Natural killer cell treated with Interleukin-12 subunit alpha and Interleukin-12 subunit beta and Interleukin-15 and Interleukin-18, amount 100 ng/mL, for 72 hours (primary cell): ENCODE measurements around the gene GAL3ST1. TPM values are rescaled to one million over a fixed set of nuclear protein-coding genes. Genes with fewer than 3 reads are reported as not detected.

Source experiments
- ATAC-seq, 2 donors: fragments of 150-1000 bp; cut with Tn5 transposase in 1 of 2; sonication (Bioruptor Pico), chemical (Tn5 transposase) in 1 of 2; 2 replicates each; pipeline ENCODE4 v1.10.0; 2021
- DNase-seq: peaks from one replicate; pipeline ENCODE4 v3.0.0; 2022; ENCODE audit warnings: low spot score
- H3K27ac Mint-ChIP-seq, 2 donors: 1 replicate in 1 of 2; 2 replicates in 1 of 2; pipeline ENCODE4 v1.8.0; 2022; ENCODE audit warnings: mixed read lengths in 2 of 2, mild to moderate bottlenecking in 1 of 2, moderate library complexity in 1 of 2
- H3K27me3 Mint-ChIP-seq, 2 donors: 1 replicate in 1 of 2; 2 replicates in 1 of 2; pipeline ENCODE4 v1.8.0; 2022; ENCODE audit warnings: mixed read lengths in 2 of 2
- H3K36me3 Mint-ChIP-seq: one replicate; pipeline ENCODE4 v1.8.0; 2022; ENCODE audit warnings: mixed read lengths
- H3K4me1 Mint-ChIP-seq, 2 donors: 1 replicate in 1 of 2; 2 replicates in 1 of 2; pipeline ENCODE4 v1.8.0; 2022; ENCODE audit warnings: low read depth in 2 of 2, mixed read lengths in 2 of 2, mild to moderate bottlenecking in 1 of 2
- H3K4me3 Mint-ChIP-seq: one replicate; pipeline ENCODE4 v1.8.0; 2022; ENCODE audit warnings: mixed read lengths
- H3K9me3 Mint-ChIP-seq: 2 replicates; pipeline ENCODE4 v1.8.0; 2022; ENCODE audit warnings: mixed read lengths
- total RNA-seq, 2 donors: library from RNA; stranded (reverse); gene quantifications; one replicate each; pipeline ENCODE4 v1.2.3, GENCODE V29; 2022

Gene GAL3ST1
- total RNA-seq, 2 donors from 2014 or later: not detected

DNA sequence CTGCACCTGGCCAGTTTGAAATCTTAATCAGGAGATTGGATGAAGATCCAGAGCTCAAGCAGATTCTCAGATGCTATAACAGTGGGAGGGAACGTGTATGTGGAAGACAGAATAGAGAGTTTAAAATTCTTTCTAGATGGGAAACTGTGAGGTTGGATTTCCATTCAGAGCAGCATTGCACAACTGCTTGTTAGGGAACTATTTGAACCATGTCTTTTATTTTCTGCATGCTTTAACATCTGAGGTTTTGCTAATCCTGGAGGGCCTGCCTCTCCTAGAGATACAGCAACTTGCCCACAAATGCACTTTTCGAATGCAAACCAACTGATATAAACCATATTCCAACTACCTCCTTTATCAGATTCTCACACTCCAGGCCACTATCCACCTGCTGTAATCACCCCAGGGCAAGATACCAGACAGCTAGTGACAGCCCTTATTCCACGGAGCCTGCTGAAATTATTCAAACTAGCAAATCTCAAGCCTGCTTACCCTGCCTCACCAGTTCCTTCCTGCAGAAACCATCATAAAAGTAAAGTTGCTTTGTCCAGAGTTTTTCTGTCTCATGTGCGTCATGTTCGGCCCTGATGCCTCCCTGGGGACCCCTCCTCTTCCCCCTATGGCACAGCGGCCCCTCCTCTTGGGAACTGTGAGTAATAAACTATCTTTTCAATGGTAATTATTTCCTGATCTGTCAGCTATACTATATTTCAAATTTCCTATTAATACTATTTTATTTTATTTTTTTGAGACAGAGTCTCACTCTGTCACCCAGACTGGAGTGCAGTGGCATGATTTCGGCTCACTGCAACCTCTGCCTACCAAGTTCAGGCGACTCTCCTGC, 50.6 kb downstream of the GAL3ST1 start:
- ATAC-seq (no peak), DNase-seq (no peak)
- Mint-ChIP-seq H3K36me3 (no peaks in the 10 kb centered on the region), H3K4me3 (no peak overlapping the region), H3K4me1 (no peaks in the 10 kb centered on the region), H3K27ac (no peak overlapping the region), H3K27me3 (peaks cover 0 to 4% of the 10 kb centered on the region in 2 donors), H3K9me3 (no peaks in the 10 kb centered on the region)

GRCh38 chr22:30521368-30522156, 52.9 kb downstream of the GAL3ST1 start:
- H3K4me3 Mint-ChIP-seq: no peak overlapping the region
- H3K36me3 Mint-ChIP-seq: no peaks in the 10 kb centered on the region
- H3K27ac Mint-ChIP-seq: no peak overlapping the region
- peaks cover 0 to 6% of the 10 kb centered on the region in 2 donors for H3K27me3 Mint-ChIP-seq
- no peaks in the 10 kb centered on the region for H3K4me1 Mint-ChIP-seq
- H3K9me3 Mint-ChIP-seq: no peaks in the 10 kb centered on the region
- DNase-seq (no peak), ATAC-seq (no peak)

- no peaks in the 10 kb centered on the region for H3K9me3 Mint-ChIP-seq
- no peak overlapping the region for H3K27ac Mint-ChIP-seq
- DNase-seq (no peak), ATAC-seq (no peak)
- H3K36me3 Mint-ChIP-seq: no peaks in the 10 kb centered on the region
- H3K4me1 Mint-ChIP-seq: no peaks in the 10 kb centered on the region
- peaks cover 5 to 11% of the 10 kb centered on the region in 2 donors for H3K27me3 Mint-ChIP-seq
- H3K4me3 Mint-ChIP-seq: no peak overlapping the region
Observed at GRCh38 chr22:30519842-30520425, 54.5 kb downstream of the GAL3ST1 start.

GRCh38 chr22:30516731-30517130, 57.7 kb downstream of the GAL3ST1 start:
- H3K36me3 Mint-ChIP-seq: no peaks in the 10 kb centered on the region
- no peak overlapping the region for H3K27ac Mint-ChIP-seq
- H3K4me3 Mint-ChIP-seq: no peak overlapping the region
- ATAC-seq: no peak
- DNase-seq: no peak
- no peaks in the 10 kb centered on the region for H3K9me3 Mint-ChIP-seq
- H3K27me3 Mint-ChIP-seq: peaks cover 5 to 9% of the 10 kb centered on the region in 2 donors
- H3K4me1 Mint-ChIP-seq: no peaks in the 10 kb centered on the region

- no peak overlapping the region for H3K4me3 Mint-ChIP-seq
- H3K4me1 Mint-ChIP-seq: no peaks in the 10 kb centered on the region
- H3K36me3 Mint-ChIP-seq: no peaks in the 10 kb centered on the region
- peaks cover 5 to 9% of the 10 kb centered on the region in 2 donors for H3K27me3 Mint-ChIP-seq
- no peak overlapping the region for H3K27ac Mint-ChIP-seq
- DNase-seq (no peak), ATAC-seq (no peak)
- no peaks in the 10 kb centered on the region for H3K9me3 Mint-ChIP-seq
Observed at GRCh38 chr22:30516273-30516672, 58.2 kb downstream of the GAL3ST1 start.

DNA sequence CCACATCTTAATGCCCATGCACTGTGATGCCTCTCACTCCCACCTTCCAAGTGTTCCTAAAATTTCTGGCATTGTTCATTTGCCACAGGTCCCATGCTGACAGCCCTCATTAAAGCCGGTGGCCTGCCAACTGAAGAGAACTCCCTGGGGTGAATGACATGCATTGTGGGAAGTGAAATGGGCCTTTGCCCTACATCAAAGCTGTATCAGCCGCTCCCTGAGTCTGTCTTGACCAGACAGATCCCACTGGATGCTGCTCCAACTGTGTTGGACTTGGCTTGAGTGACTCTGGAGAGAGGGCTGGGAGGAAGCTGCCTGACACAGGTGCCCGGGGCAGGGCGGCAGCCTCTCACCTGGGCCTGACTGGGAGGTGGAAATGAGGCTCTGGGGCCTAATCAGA, 60.2 kb downstream of the GAL3ST1 start:
- Mint-ChIP-seq H3K27me3 (peaks cover 5 to 12% of the 10 kb centered on the region in 2 donors), H3K4me1 (no peaks in the 10 kb centered on the region), H3K9me3 (no peaks in the 10 kb centered on the region), H3K27ac (no peak overlapping the region), H3K4me3 (no peak overlapping the region), H3K36me3 (no peaks in the 10 kb centered on the region)
- no peak for DNase-seq
- ATAC-seq: no peak

DNA sequence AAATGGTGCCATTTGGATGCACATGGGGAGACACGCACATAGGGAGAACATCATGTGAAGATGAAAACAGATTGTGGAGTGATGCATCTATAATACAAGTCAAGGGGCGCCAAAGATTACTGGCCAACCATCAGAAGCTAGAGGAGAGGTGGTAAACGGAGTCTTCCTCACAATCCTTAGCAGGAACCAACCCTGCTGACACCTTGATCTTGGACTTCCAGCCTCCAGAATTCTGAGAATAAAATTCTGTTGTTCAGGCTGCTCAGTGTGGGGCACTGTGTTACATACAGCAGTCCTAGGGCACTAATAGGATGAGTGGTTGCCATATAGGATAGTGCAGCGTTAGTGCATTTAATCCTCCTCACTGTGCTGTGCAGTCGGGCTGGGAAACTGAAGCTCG, 61.0 kb downstream of the GAL3ST1 start:
- Mint-ChIP-seq H3K27me3 (peaks cover 5 to 12% of the 10 kb centered on the region in 2 donors), H3K27ac (no peak overlapping the region), H3K4me1 (no peaks in the 10 kb centered on the region), H3K9me3 (no peaks in the 10 kb centered on the region), H3K36me3 (no peaks in the 10 kb centered on the region), H3K4me3 (no peak overlapping the region)
- no peak for ATAC-seq
- DNase-seq: no peak

- no peak for ATAC-seq
- H3K4me3 Mint-ChIP-seq: no peak overlapping the region
- H3K9me3 Mint-ChIP-seq: no peaks in the 10 kb centered on the region
- no peak overlapping the region for H3K27ac Mint-ChIP-seq
- H3K27me3 Mint-ChIP-seq: peaks cover 5 to 8% of the 10 kb centered on the region in 2 donors
- H3K4me1 Mint-ChIP-seq: no peaks in the 10 kb centered on the region
- no peak for DNase-seq
- H3K36me3 Mint-ChIP-seq: no peaks in the 10 kb centered on the region
Observed at GRCh38 chr22:30511911-30512310, 62.6 kb downstream of the GAL3ST1 start.

DNA sequence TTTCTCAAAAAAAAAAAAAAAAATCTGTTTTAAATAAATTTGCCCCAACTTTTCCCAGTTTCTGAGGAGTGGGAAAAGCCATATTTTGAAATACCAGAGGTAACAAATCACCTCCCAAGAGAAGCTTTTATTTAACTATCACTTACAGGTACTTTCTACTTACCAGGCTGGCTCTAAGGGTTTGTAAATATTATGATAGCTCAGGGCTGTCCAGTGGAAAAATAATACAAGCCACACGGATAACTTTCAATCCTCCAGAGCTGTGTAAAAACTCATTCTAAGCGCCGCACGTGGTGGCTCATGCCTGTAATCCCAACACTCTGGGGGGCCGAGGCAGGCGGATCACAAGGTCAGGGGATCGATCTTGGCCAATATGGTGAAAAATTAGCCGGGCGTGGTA, 63.4 kb downstream of the GAL3ST1 start:
- ATAC-seq (no peak), DNase-seq (no peak)
- H3K4me1 Mint-ChIP-seq: no peaks in the 10 kb centered on the region
- no peak overlapping the region for H3K4me3 Mint-ChIP-seq
- no peaks in the 10 kb centered on the region for H3K36me3 Mint-ChIP-seq
- peaks cover 12% of the 10 kb centered on the region in 2 donors for H3K27me3 Mint-ChIP-seq
- H3K27ac Mint-ChIP-seq: no peak overlapping the region
- no peaks in the 10 kb centered on the region for H3K9me3 Mint-ChIP-seq

DNA sequence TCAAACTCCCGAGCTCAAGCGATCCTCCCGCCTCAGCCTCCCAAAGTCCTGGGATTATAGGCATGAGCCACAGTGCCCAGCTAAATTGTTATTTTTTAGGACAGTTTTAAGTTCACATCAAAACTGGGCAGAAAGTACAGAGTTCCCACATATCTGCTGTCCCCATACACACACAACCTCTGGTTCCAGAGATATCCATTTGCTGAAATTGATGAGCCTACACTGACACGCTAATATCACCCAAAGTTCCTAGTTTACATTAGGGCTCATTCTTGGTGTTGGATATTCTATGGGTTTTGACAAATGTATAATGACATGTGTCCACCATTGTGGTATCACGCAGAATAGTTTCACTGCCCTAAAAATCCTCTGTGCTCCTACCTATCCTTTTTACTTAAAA, 66.2 kb downstream of the GAL3ST1 start:
- Mint-ChIP-seq H3K9me3 (no peaks in the 10 kb centered on the region), H3K27me3 (peaks cover 14 to 16% of the 10 kb centered on the region in 2 donors)

DNA sequence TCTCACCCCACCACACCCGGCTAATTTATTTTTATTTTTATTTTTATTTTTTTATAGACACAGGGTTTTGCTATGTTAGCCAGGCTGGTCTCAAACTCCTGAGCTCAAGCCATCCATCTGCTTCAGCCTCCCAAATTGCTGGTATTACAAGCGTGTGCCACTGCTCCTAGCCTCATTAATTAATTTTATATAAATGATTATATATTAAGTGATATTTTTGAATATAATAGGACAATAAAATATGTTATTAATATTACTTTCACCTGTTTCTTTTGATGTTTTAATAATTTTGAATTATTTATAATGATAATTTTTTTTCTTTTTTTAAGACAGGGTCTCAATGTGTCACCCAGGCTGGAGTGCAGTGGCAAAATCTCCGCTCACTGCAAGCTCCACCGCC, 66.8 kb downstream of the GAL3ST1 start:
- DNase-seq: no peak
- ATAC-seq: no peak
- Mint-ChIP-seq H3K4me3 (no peak overlapping the region), H3K9me3 (no peaks in the 10 kb centered on the region), H3K27me3 (peaks cover 14 to 16% of the 10 kb centered on the region in 2 donors), H3K36me3 (no peaks in the 10 kb centered on the region), H3K27ac (no peak overlapping the region), H3K4me1 (no peaks in the 10 kb centered on the region)

More for the DNA sequence above, 66.2 kb downstream of the GAL3ST1 start:
- no peak for DNase-seq
- Mint-ChIP-seq H3K4me1 (no peaks in the 10 kb centered on the region), H3K27ac (no peak overlapping the region), H3K36me3 (no peaks in the 10 kb centered on the region), H3K4me3 (no peak overlapping the region)
- no peak for ATAC-seq

DNA sequence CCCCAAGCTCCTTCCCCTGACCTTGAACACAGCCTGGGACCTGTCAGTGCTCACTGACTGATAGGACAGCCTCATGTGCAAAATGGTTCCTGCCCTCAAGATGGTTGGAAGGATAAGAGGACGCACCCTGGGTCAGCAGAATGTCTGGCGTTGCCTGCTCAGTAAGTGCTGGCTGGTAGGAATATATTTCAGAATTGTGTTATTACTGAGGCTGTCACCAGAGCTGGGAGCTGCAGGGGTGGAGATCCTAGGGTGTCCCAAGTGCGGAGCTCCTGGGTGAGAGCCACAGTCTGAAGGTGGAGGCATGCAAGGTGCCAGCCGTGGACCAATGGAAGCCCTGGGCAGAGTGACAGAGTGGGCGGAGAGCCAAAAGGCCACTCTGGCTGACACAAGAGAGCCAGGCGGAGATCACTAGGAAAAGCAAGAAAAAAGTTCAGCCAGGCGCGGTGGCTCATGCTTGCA, 67.9 kb downstream of the GAL3ST1 start:
- H3K27ac Mint-ChIP-seq: no peak overlapping the region
- H3K4me1 Mint-ChIP-seq: no peaks in the 10 kb centered on the region
- peaks cover 14 to 16% of the 10 kb centered on the region in 2 donors for H3K27me3 Mint-ChIP-seq
- DNase-seq (no peak), ATAC-seq (no peak)
- H3K4me3 Mint-ChIP-seq: no peak overlapping the region
- no peaks in the 10 kb centered on the region for H3K36me3 Mint-ChIP-seq
- H3K9me3 Mint-ChIP-seq: no peaks in the 10 kb centered on the region
